HG02973 (cell line): ENCODE results near the gene CD2AP.
"Not testable (repeated sequence)": the region's sequence is repeated elsewhere in the genome, so short reads cannot be mapped to it uniquely, and the experiment has no call there.

ENCODE experiments used
- ATAC-seq: cut with Tn5 transposase; IDR thresholded peaks from one replicate; pipeline ENCODE4 v1.9.1; 2021; ENCODE audit warnings: moderate library complexity; ENCODE audit not compliant: unreplicated experiment

Gene CD2AP

GRCh38 chr6:47477497-47478232 is at the start of gene CD2AP:
Gene CD2AP, plus strand, starts transcription at chr6:47477789. Its CDS starts 456 bp downstream, at chr6:47478245.
- ATAC-seq = peak; percentile 82

- no peak for ATAC-seq
These were observed 49.3 kb upstream of the CD2AP start for GRCh38 chr6:47428288-47428687.

- ATAC-seq = no peak
These were observed 48.6 kb upstream of the CD2AP start for GRCh38 chr6:47428746-47429664.

- ATAC-seq = no peak
These were observed 43.0 kb upstream of the CD2AP start for GRCh38 chr6:47434372-47435253.

- ATAC-seq = no peak
These were observed 42.4 kb upstream of the CD2AP start for GRCh38 chr6:47435254-47435612.

GRCh38 chr6:47437592-47437991 is 40.0 kb upstream of the CD2AP start:
- ATAC-seq = peak; percentile 62

- ATAC-seq = peak; percentile 68
These were observed 38.9 kb upstream of the CD2AP start for GRCh38 chr6:47438481-47439347.

GRCh38 chr6:47439348-47439668 is 38.3 kb upstream of the CD2AP start:
- ATAC-seq = peak; percentile 17

GRCh38 chr6:47440719-47441118 is 36.9 kb upstream of the CD2AP start:
- peak; percentile 58 for ATAC-seq

- not testable (repeated sequence) for ATAC-seq
These were observed 32.6 kb upstream of the CD2AP start for GRCh38 chr6:47444964-47445363.

- ATAC-seq = no peak
These were observed 30.8 kb upstream of the CD2AP start for GRCh38 chr6:47446669-47447330.

GRCh38 chr6:47447722-47448121 is 29.9 kb upstream of the CD2AP start:
- ATAC-seq = no peak

- ATAC-seq = no peak
These were observed 26.4 kb upstream of the CD2AP start for GRCh38 chr6:47451162-47451561.

- no peak for ATAC-seq
These were observed 24.7 kb upstream of the CD2AP start for GRCh38 chr6:47452899-47453298.

- no peak for ATAC-seq
These were observed 24.1 kb upstream of the CD2AP start for GRCh38 chr6:47453372-47453936.

- ATAC-seq = no peak
These were observed 22.7 kb upstream of the CD2AP start for GRCh38 chr6:47454713-47455396.

- ATAC-seq = peak; percentile 85
These were observed 21.9 kb upstream of the CD2AP start for GRCh38 chr6:47455533-47456209.

GRCh38 chr6:47456536-47456975 is 21.0 kb upstream of the CD2AP start:
- no peak for ATAC-seq
